A673 (cell line): ENCODE data around the gene SLC25A47. TPM values are rescaled to one million over a fixed set of nuclear protein-coding genes. Genes with fewer than 3 reads are reported as not detected.

Experiments
- BruUV-seq: library from RNA; stranded (reverse); fragments of 400-500 nt; replicated peaks from 2 replicates; lab custom pipeline; 2021; lab: Mats Ljungman, UMichigan
- CTCF ChIA-PET: fragments of 300-600 bp; sonication (Branson Sonifier 250); formaldehyde crosslinking; loops from one replicate; lab custom pipeline; 2022; ENCODE audit warnings: antibody characterized with exemption; lab: Charles Lee
- POLR2A ChIA-PET: fragments of 300-600 bp; sonication (Branson Sonifier 250); formaldehyde crosslinking; loops from one replicate; lab custom pipeline; 2022; ENCODE audit warnings: antibody characterized with exemption; ENCODE audit not compliant: low non-redundant PET; lab: Charles Lee
- DNase-seq: peaks from one replicate; pipeline ENCODE4 v3.0.0-alpha.2; 2015; ENCODE audit warnings: low spot score
- H3K27ac ChIP-seq: fragments of 200-600 bp; sonication (generic); 2 replicates; pipeline ENCODE4 v1.5.1; 2016; ENCODE audit warnings: mixed run types, low read depth, mild to moderate bottlenecking, mixed read lengths, antibody characterized with exemption, low read length; ENCODE audit not compliant: poor library complexity, severe bottlenecking
- H3K27me3 ChIP-seq: fragments of 200-600 bp; sonication (generic); replicated peaks from 2 replicates; pipeline ENCODE4 v1.6.1; 2017; ENCODE audit warnings: mixed run types, low read depth, mild to moderate bottlenecking, mixed read lengths, antibody characterized with exemption, low read length; ENCODE audit not compliant: insufficient read depth, poor library complexity
- H3K36me3 ChIP-seq: fragments of 200-600 bp; sonication (generic); 2 replicates; pipeline ENCODE4 v1.6.1; 2016; ENCODE audit warnings: mixed run types, mild to moderate bottlenecking, mixed read lengths, antibody characterized with exemption, low read length; ENCODE audit not compliant: insufficient read depth, poor library complexity, severe bottlenecking
- H3K4me1 ChIP-seq: fragments of 200-600 bp; sonication (generic); 2 replicates; pipeline ENCODE4 v1.6.1; 2017; ENCODE audit warnings: mixed run types, mild to moderate bottlenecking, mixed read lengths, antibody characterized with exemption, low read length; ENCODE audit not compliant: insufficient read depth, poor library complexity, severe bottlenecking
- H3K4me3 ChIP-seq: fragments of 200-600 bp; sonication (generic); 2 replicates; pipeline ENCODE4 v1.5.1; 2016; ENCODE audit warnings: low read depth, mixed run types, mild to moderate bottlenecking, mixed read lengths, low read length; ENCODE audit not compliant: poor library complexity, severe bottlenecking
- H3K9me3 ChIP-seq: fragments of 200-600 bp; sonication (generic); 2 replicates; pipeline ENCODE4 v1.6.1; 2016; ENCODE audit warnings: mixed run types, low read depth, mild to moderate bottlenecking, mixed read lengths, antibody characterized with exemption, low read length; ENCODE audit not compliant: poor library complexity, severe bottlenecking
- CTCF ChIP-seq: fragments of 300-800, 200-600 bp; sonication (generic); conservative IDR thresholded peaks from 2 replicates; pipeline ENCODE4 v1.5.1; 2017; ENCODE audit warnings: low read depth, mild to moderate bottlenecking, antibody characterized with exemption, low read length, moderate library complexity, mixed read lengths
- EZH2 ChIP-seq: fragments of 200-600 bp; sonication (generic); IDR thresholded peaks from 2 replicates; pipeline ENCODE4 v1.6.1; 2017; ENCODE audit warnings: borderline replicate concordance, low read depth, mild to moderate bottlenecking, mixed read lengths, antibody characterized with exemption, low read length; ENCODE audit not compliant: poor library complexity, severe bottlenecking
- intact Hi-C: fragments of 100-400 bp; cut with micrococcal nuclease; formaldehyde crosslinking; loops from one replicate; pipeline ENCODE4 v1.10.0; 2022; ENCODE audit not compliant: unreplicated experiment
- total RNA-seq: library from RNA; stranded (reverse); gene quantifications from 2 replicates; pipeline ENCODE4 v1.2.3, GENCODE V29; 2021

Gene SLC25A47
- total RNA-seq, 1 experiment from 2014 or later = not detected

- ChIA-PET POLR2A (no interaction called here), CTCF (no interaction called here)
- DNase-seq = no peak
- Histone ChIP-seq H3K4me3 (no peak overlapping the region), H3K9me3 (peaks cover 5% of the 10 kb centered on the region), H3K27me3 (no peaks in the 10 kb centered on the region), H3K36me3 (peaks cover 48% of the 10 kb centered on the region), H3K27ac (no peak overlapping the region), H3K4me1 (no peaks in the 10 kb centered on the region)
- intact Hi-C loops = no loop called here
- no TSS peak for BruUV-seq
- TF ChIP-seq CTCF (no peak), EZH2 (no peak)
Measured at GRCh38 chr14:100363053-100363452, 39.9 kb downstream of the SLC25A47 start.

DNA sequence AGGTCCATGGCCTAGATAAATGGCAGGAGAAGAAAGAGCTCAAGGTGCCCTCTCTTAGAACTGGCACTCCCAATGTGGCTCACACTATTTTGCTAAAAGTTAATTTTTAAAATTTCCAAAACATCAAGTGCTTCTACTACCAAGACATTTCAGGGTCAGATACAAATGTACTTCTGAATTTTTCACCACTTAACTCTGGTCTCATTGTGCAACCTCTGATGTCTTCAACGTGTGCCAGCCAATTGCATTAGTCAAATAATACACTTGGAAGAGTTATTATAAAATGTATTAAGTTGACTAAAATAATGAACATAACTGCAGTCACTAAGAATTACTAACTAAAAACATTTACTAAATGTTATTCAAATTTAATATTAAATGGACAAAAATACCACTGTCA lies 41.3 kb downstream of the SLC25A47 start:
- no peaks in the 10 kb centered on the region for H3K9me3 ChIP-seq
- TF ChIP-seq CTCF = no peak
- no peak for TF ChIP-seq EZH2
- POLR2A ChIA-PET = no interaction called here
- CTCF ChIA-PET = no interaction called here
- H3K27me3 ChIP-seq = no peaks in the 10 kb centered on the region
- H3K4me1 ChIP-seq = no peaks in the 10 kb centered on the region
- H3K27ac ChIP-seq = no peak overlapping the region
- H3K4me3 ChIP-seq = no peak overlapping the region
- peaks cover 44% of the 10 kb centered on the region for H3K36me3 ChIP-seq
- no peak for DNase-seq
- intact Hi-C loops = no loop called here
- BruUV-seq = no TSS peak

- no peak for DNase-seq
- ChIA-PET CTCF (interaction anchor here (0.7 kb wide), 1 partner anchor 16 kb away, joined by 9 read pairs; no protein-coding TSS in a partner anchor), POLR2A (no interaction called here)
- Histone ChIP-seq H3K9me3 (no peaks in the 10 kb centered on the region), H3K27me3 (no peaks in the 10 kb centered on the region), H3K4me3 (no peak overlapping the region), H3K4me1 (no peaks in the 10 kb centered on the region), H3K36me3 (peaks cover 34% of the 10 kb centered on the region), H3K27ac (no peak overlapping the region)
- BruUV-seq = no TSS peak
- TF ChIP-seq CTCF (no peak), EZH2 (no peak)
- intact Hi-C loops = no loop called here
Measured at GRCh38 chr14:100365741-100366140, 42.6 kb downstream of the SLC25A47 start.
